ENCODE measurements around the gene MS4A10.

The MS4A10 gene

DNA sequence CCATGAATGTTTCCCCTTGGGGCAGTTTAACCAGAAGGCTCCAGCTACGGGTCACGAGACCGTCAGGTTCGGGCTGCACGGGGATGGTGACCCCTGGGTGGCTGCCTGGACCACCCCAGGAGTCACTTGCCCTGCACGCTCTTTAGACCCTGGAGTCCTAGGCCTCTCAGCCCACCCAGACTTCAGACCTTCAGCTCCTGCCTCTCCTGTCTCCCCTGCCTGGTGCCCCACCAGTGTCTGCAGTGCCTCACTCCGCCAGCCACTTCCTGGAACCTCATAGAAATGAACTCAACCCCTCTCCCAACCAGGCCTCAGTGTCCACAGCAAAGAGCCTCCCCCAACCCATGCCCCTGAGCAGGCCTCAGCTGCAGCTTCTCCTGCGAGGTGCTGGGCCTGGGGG is 12.5 kb upstream of the MS4A10 start:
- Histone ChIP-seq H3K18ac (ENCODE audit: low read length) (no peak overlapping the region), H2BK120ac (ENCODE audit: low read depth, low read length) (no peak overlapping the region), H4K8ac (ENCODE audit: low read depth, low read length) (no peak overlapping the region), H3K9ac (ENCODE audit: low read length) (no peak overlapping the region), H3K4me3 (ENCODE audit: low read length) (no peak overlapping the region), H3K27me3 (ENCODE audit: insufficient read depth, low read length, poor library complexity) (no peaks in the 10 kb centered on the region), H3K23ac (ENCODE audit: low read length) (no peak overlapping the region), H3K79me1 (ENCODE audit: low read length) (no peaks in the 10 kb centered on the region), H2BK5ac (ENCODE audit: low read length) (no peak overlapping the region), H3K56ac (ENCODE audit: low read length) (no peak overlapping the region), H3K36me3 (ENCODE audit: control insufficient read depth, insufficient read depth, low read length) (no peaks in the 10 kb centered on the region), H2AK5ac (ENCODE audit: low read length) (no peak overlapping the region), H3K4ac (ENCODE audit: low read depth, low read length) (no peak overlapping the region), H3K4me1 (ENCODE audit: control insufficient read depth, low read depth, low read length) (no peaks in the 10 kb centered on the region), H4K5ac (ENCODE audit: low read length) (no peak overlapping the region), H3K4me2 (ENCODE audit: low read length) (no peak overlapping the region), H2BK15ac (replicated peaks; ENCODE audit: low read depth) (no peak overlapping the region), H3K27ac (ENCODE audit: low read depth, low read length) (no peak overlapping the region), H3K79me2 (ENCODE audit: control insufficient read depth, insufficient read depth, low read length) (no peaks in the 10 kb centered on the region)
- no CpG with 5 or more reads among the region's 8 CpGs for WGBS (ENCODE audit: extremely low coverage, insufficient coverage, low lambda C conversion rate)
- DNase-seq, result no peak

DNA sequence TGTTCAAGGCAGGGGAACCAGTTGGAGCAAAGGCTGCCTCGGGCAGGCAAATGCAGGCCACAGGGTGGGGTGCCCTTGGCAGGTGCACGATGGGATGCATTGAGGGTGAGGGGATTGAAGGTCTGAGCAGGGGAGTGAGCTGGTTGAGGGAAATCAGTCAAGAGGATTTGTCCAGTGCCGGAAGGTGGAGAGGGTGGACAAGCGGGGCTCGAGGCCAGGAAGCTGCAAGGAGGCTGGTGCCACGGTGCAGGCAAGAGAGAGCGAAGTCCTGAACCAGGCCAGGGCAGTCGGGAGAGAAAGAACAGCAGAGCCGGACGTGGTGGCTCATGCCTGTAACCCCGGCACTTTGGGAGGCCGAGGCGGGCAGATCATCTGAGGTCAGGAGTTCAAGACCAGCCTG is 10.4 kb upstream of the MS4A10 start:
- Histone ChIP-seq H2BK120ac (ENCODE audit: low read depth, low read length) (no peak overlapping the region), H2BK15ac (replicated peaks; ENCODE audit: low read depth) (no peak overlapping the region), H3K27ac (ENCODE audit: low read depth, low read length) (no peak overlapping the region), H3K4me1 (ENCODE audit: control insufficient read depth, low read depth, low read length) (no peaks in the 10 kb centered on the region), H3K79me2 (ENCODE audit: control insufficient read depth, insufficient read depth, low read length) (no peaks in the 10 kb centered on the region), H3K23ac (ENCODE audit: low read length) (no peak overlapping the region), H2BK5ac (ENCODE audit: low read length) (no peak overlapping the region), H3K4me3 (ENCODE audit: low read length) (no peak overlapping the region), H3K36me3 (ENCODE audit: control insufficient read depth, insufficient read depth, low read length) (no peaks in the 10 kb centered on the region), H2AK5ac (ENCODE audit: low read length) (no peak overlapping the region), H3K56ac (ENCODE audit: low read length) (no peak overlapping the region), H3K4me2 (ENCODE audit: low read length) (no peak overlapping the region), H3K27me3 (ENCODE audit: insufficient read depth, low read length, poor library complexity) (no peaks in the 10 kb centered on the region), H4K5ac (ENCODE audit: low read length) (no peak overlapping the region), H3K18ac (ENCODE audit: low read length) (no peak overlapping the region), H3K4ac (ENCODE audit: low read depth, low read length) (no peak overlapping the region), H3K9ac (ENCODE audit: low read length) (no peak overlapping the region), H4K8ac (ENCODE audit: low read depth, low read length) (no peak overlapping the region), H3K79me1 (ENCODE audit: low read length) (no peaks in the 10 kb centered on the region)
- DNase-seq, result no peak
- WGBS (ENCODE audit: extremely low coverage, insufficient coverage, low lambda C conversion rate), result no CpG with 5 or more reads among the region's 13 CpGs

- Histone ChIP-seq H3K4me2 (ENCODE audit: low read length) (no peak overlapping the region), H4K8ac (ENCODE audit: low read depth, low read length) (no peak overlapping the region), H2BK5ac (ENCODE audit: low read length) (no peak overlapping the region), H2AK5ac (ENCODE audit: low read length) (no peak overlapping the region), H4K5ac (ENCODE audit: low read length) (no peak overlapping the region), H3K79me2 (ENCODE audit: control insufficient read depth, insufficient read depth, low read length) (no peaks in the 10 kb centered on the region), H3K18ac (ENCODE audit: low read length) (no peak overlapping the region), H3K79me1 (ENCODE audit: low read length) (no peaks in the 10 kb centered on the region), H2BK15ac (replicated peaks; ENCODE audit: low read depth) (no peak overlapping the region), H2BK120ac (ENCODE audit: low read depth, low read length) (no peak overlapping the region), H3K4me1 (ENCODE audit: control insufficient read depth, low read depth, low read length) (no peaks in the 10 kb centered on the region), H3K27ac (ENCODE audit: low read depth, low read length) (no peak overlapping the region), H3K9ac (ENCODE audit: low read length) (no peak overlapping the region), H3K36me3 (ENCODE audit: control insufficient read depth, insufficient read depth, low read length) (no peaks in the 10 kb centered on the region), H3K4ac (ENCODE audit: low read depth, low read length) (no peak overlapping the region), H3K27me3 (ENCODE audit: insufficient read depth, low read length, poor library complexity) (no peaks in the 10 kb centered on the region), H3K23ac (ENCODE audit: low read length) (no peak overlapping the region), H3K4me3 (ENCODE audit: low read length) (no peak overlapping the region), H3K56ac (ENCODE audit: low read length) (no peak overlapping the region)
- DNase-seq, result peak; percentile 96
- WGBS (ENCODE audit: extremely low coverage, insufficient coverage, low lambda C conversion rate), result no CpG with 5 or more reads among the region's 15 CpGs
Observed at GRCh38 chr11:60775420-60775961, 9.6 kb upstream of the MS4A10 start.

- Histone ChIP-seq H3K9ac (ENCODE audit: low read length) (no peak overlapping the region), H3K23ac (ENCODE audit: low read length) (no peak overlapping the region), H2AK5ac (ENCODE audit: low read length) (no peak overlapping the region), H3K4me2 (ENCODE audit: low read length) (no peak overlapping the region), H4K5ac (ENCODE audit: low read length) (no peak overlapping the region), H3K56ac (ENCODE audit: low read length) (no peak overlapping the region), H4K8ac (ENCODE audit: low read depth, low read length) (no peak overlapping the region), H3K4ac (ENCODE audit: low read depth, low read length) (no peak overlapping the region), H3K4me1 (ENCODE audit: control insufficient read depth, low read depth, low read length) (no peaks in the 10 kb centered on the region), H3K27ac (ENCODE audit: low read depth, low read length) (no peak overlapping the region), H2BK15ac (replicated peaks; ENCODE audit: low read depth) (no peak overlapping the region), H3K27me3 (ENCODE audit: insufficient read depth, low read length, poor library complexity) (no peaks in the 10 kb centered on the region), H3K79me2 (ENCODE audit: control insufficient read depth, insufficient read depth, low read length) (no peaks in the 10 kb centered on the region), H2BK5ac (ENCODE audit: low read length) (no peak overlapping the region), H3K18ac (ENCODE audit: low read length) (no peak overlapping the region), H3K4me3 (ENCODE audit: low read length) (no peak overlapping the region), H3K36me3 (ENCODE audit: control insufficient read depth, insufficient read depth, low read length) (no peaks in the 10 kb centered on the region), H2BK120ac (ENCODE audit: low read depth, low read length) (no peak overlapping the region), H3K79me1 (ENCODE audit: low read length) (no peaks in the 10 kb centered on the region)
- WGBS (ENCODE audit: extremely low coverage, insufficient coverage, low lambda C conversion rate), result no CpG with 5 or more reads among the region's 4 CpGs
- DNase-seq, result no peak
Observed at GRCh38 chr11:60776167-60776566, 9.0 kb upstream of the MS4A10 start.

DNA sequence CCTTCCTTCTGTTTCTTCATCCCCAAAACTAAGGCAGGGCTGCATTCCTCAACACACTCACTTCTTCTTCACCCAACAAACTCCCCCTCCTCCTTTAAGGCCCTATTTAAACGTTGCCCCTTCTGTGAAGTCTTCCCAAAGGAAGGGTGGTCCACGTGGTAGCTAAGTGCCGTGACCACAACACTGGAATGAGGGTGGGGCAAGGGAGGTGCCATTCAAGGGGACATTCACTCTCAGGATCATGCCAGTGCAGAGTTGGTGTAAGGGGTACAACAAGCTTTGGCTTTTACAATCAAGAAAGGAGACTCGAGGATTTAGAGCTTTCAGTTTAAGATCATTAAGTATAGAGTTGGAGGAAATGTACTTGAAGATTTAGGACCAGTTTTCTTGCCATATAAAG is 8.0 kb upstream of the MS4A10 start:
- H3K79me2 ChIP-seq (ENCODE audit: control insufficient read depth, insufficient read depth, low read length), result no peaks in the 10 kb centered on the region
- no CpG with 5 or more reads among the region's 4 CpGs for WGBS (ENCODE audit: extremely low coverage, insufficient coverage, low lambda C conversion rate)
- H2AK5ac ChIP-seq (ENCODE audit: low read length), result no peak overlapping the region
- no peak overlapping the region for H2BK120ac ChIP-seq (ENCODE audit: low read depth, low read length)
- no peaks in the 10 kb centered on the region for H3K36me3 ChIP-seq (ENCODE audit: control insufficient read depth, insufficient read depth, low read length)
- no peaks in the 10 kb centered on the region for H3K27me3 ChIP-seq (ENCODE audit: insufficient read depth, low read length, poor library complexity)
- H4K5ac ChIP-seq (ENCODE audit: low read length), result no peak overlapping the region
- DNase-seq, result no peak
- H3K23ac ChIP-seq (ENCODE audit: low read length), result no peak overlapping the region
- no peaks in the 10 kb centered on the region for H3K79me1 ChIP-seq (ENCODE audit: low read length)
- H3K4me2 ChIP-seq (ENCODE audit: low read length), result no peak overlapping the region
- H3K56ac ChIP-seq (ENCODE audit: low read length), result no peak overlapping the region
- H3K9ac ChIP-seq (ENCODE audit: low read length), result no peak overlapping the region
- H2BK5ac ChIP-seq (ENCODE audit: low read length), result no peak overlapping the region
- H4K8ac ChIP-seq (ENCODE audit: low read depth, low read length), result no peak overlapping the region
- H3K27ac ChIP-seq (ENCODE audit: low read depth, low read length), result no peak overlapping the region
- no peaks in the 10 kb centered on the region for H3K4me1 ChIP-seq (ENCODE audit: control insufficient read depth, low read depth, low read length)
- no peak overlapping the region for H2BK15ac ChIP-seq (replicated peaks; ENCODE audit: low read depth)
- no peak overlapping the region for H3K4me3 ChIP-seq (ENCODE audit: low read length)
- no peak overlapping the region for H3K18ac ChIP-seq (ENCODE audit: low read length)
- H3K4ac ChIP-seq (ENCODE audit: low read depth, low read length), result no peak overlapping the region

- Histone ChIP-seq H3K56ac (ENCODE audit: low read length) (no peak overlapping the region), H4K5ac (ENCODE audit: low read length) (no peak overlapping the region), H3K18ac (ENCODE audit: low read length) (no peak overlapping the region), H2BK15ac (replicated peaks; ENCODE audit: low read depth) (no peak overlapping the region), H3K4me3 (ENCODE audit: low read length) (no peak overlapping the region), H3K23ac (ENCODE audit: low read length) (no peak overlapping the region), H3K79me1 (ENCODE audit: low read length) (no peaks in the 10 kb centered on the region), H3K27me3 (ENCODE audit: insufficient read depth, low read length, poor library complexity) (no peaks in the 10 kb centered on the region), H3K36me3 (ENCODE audit: control insufficient read depth, insufficient read depth, low read length) (no peaks in the 10 kb centered on the region), H2BK5ac (ENCODE audit: low read length) (no peak overlapping the region), H3K79me2 (ENCODE audit: control insufficient read depth, insufficient read depth, low read length) (no peaks in the 10 kb centered on the region), H3K4me2 (ENCODE audit: low read length) (no peak overlapping the region), H3K4me1 (ENCODE audit: control insufficient read depth, low read depth, low read length) (no peaks in the 10 kb centered on the region), H3K9ac (ENCODE audit: low read length) (no peak overlapping the region), H2BK120ac (ENCODE audit: low read depth, low read length) (no peak overlapping the region), H3K27ac (ENCODE audit: low read depth, low read length) (no peak overlapping the region), H4K8ac (ENCODE audit: low read depth, low read length) (no peak overlapping the region), H2AK5ac (ENCODE audit: low read length) (no peak overlapping the region), H3K4ac (ENCODE audit: low read depth, low read length) (no peak overlapping the region)
- WGBS (ENCODE audit: extremely low coverage, insufficient coverage, low lambda C conversion rate), result no CpG with 5 or more reads among the region's 2 CpGs
- DNase-seq, result no peak
Observed at GRCh38 chr11:60777572-60777971, 7.6 kb upstream of the MS4A10 start.
